Measurements from ENCODE around the gene WSB1. TPM values are rescaled to one million over a fixed set of nuclear protein-coding genes. Genes with fewer than 3 reads are reported as not detected.
"Not testable (repeated sequence)": the region's sequence is repeated elsewhere in the genome, so short reads cannot be mapped to it uniquely, and the experiment has no call there.

WSB1 gene, protein sequence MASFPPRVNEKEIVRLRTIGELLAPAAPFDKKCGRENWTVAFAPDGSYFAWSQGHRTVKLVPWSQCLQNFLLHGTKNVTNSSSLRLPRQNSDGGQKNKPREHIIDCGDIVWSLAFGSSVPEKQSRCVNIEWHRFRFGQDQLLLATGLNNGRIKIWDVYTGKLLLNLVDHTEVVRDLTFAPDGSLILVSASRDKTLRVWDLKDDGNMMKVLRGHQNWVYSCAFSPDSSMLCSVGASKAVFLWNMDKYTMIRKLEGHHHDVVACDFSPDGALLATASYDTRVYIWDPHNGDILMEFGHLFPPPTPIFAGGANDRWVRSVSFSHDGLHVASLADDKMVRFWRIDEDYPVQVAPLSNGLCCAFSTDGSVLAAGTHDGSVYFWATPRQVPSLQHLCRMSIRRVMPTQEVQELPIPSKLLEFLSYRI
- total RNA-seq = 47.1 TPM
- long read RNA-seq, full-length matches to known transcripts = 22 of 37 reads
- long read RNA-seq, partial matches to known transcripts = 8 of 37 reads
- long read RNA-seq, other reads (novel, unspliced or antisense) = 7 of 37 reads

DNA sequence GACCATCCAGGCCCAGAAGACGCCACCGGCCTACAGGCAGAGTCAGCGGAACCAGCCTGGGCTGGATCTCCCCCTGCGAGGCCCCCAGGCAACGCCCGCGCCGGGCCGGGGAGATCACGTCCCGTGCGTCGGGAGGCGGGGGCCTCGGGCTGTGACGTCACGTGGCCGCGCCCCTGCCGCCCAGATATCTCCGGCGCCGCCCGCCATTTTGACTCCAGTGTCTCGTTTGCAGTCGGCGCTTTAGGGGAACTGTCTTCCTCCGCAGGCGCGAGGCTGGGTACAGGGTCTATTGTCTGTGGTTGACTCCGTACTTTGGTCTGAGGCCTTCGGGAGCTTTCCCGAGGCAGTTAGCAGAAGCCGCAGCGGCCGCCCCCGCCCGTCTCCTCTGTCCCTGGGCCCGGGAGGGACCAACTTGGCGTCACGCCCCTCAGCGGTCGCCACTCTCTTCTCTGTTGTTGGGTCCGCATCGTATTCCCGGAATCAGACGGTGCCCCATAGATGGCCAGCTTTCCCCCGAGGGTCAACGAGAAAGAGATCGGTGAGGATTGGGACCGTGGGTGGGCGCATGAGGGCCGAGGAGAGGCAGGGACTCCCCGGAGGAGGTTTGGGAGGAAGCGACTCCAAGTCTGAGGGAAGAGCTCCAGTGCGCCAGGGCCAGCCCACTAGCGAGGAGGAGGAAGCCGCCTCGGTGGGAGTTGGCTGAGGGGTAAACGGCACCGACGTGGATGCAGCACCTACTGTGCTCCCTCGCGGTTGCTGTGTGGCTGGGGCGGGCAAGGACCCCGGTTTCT is at the start of gene WSB1:
Gene WSB1 (plus strand): TSS at position 217 of the 791 bp plus-strand sequence. CDS start 282 bp downstream, at position 499.
- ATAC-seq (ENCODE audit: poor library complexity) (peak; percentile 97), DNase-seq (peak; percentile 97)
- intact Hi-C loops (cut with DNase I) = loop anchor here (2.0 kb wide), 1 partner anchor 39 kb away; no protein-coding TSS in a partner anchor

DNA sequence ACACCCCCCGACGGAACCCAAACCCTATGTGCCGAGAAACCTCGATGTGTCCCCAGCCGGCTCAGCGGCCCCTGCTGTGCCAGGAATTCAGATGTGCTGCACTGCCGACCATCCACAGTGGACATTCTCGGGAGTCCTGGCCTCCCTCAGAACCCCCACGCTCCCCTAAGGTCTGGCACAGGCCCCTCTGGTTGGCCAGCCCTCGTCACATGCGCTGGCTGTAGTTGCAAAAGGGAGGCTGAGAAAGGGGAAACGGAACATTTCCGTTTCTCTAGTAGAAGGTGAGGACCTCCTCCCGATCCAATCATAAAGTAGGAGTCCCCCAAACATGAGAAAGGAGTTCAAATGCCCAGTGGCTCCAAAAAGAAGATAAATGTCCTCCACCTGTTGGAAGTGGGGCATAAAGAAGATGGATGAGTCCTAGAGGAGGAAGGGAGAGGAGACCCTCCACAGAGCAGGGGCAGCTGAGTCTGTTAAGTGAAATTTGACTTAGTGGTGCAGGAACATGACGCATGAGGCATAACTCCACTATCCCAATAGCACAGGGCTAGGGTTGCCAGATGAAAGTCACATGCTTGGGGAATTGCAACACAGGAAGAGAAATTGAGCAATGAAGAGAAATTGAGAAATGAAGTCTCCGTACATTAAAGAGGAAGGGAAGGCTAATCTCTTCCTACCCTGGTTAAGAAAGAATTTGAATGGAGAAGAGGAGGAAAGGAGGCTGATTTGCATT is 49.3 kb upstream of the WSB1 start:
- DNase-seq = peak; percentile 82
- peak; percentile 84 for ATAC-seq (ENCODE audit: poor library complexity)
- intact Hi-C loops (cut with DNase I) = loop anchor here (5.0 kb wide), 2 partner anchors 88 to 98 kb away; no protein-coding TSS in a partner anchor

DNA sequence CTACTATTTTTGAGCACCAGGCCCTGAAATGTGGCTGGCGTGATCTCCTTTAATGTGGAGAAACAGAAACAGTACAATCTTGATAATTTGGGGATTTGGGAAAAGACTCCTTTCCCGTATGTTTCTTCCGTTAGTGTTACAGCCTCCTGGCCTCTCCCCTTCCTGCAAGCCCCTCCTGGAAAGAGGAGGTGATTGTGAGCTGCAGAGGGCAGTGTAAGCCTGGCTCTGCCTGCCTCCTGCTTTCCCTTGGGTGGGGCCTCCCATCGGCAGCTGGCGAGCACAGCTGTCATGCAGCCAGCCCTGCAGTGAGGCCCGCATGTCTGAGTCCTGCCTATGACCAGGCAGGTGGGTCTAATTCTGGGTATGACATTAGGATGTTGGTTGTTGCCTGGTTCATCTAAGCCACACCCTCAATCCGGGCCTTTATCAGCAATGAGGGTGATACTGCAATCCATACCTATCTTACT is 48.7 kb upstream of the WSB1 start:
- ATAC-seq (ENCODE audit: poor library complexity) = peak; percentile 89
- DNase-seq = peak; percentile 93

DNA sequence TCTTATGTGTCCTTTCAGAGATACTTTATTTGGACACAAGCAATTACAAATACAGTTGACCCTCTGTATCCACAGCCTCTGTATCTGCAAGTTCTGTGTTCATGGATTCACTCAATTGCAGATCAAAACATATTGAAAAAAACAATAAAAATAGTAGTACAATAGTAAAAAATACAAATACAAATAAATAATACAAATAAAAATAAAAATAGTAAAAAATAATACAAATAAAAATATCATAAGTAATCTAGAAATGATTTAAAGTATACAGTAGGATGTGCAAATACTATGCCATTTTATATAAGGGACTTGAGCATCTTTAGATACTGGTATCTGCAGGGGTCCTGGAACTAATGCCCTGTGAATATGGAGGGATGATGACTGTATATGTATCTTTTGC is 47.4 kb upstream of the WSB1 start:
- intact Hi-C loops (cut with DNase I) = loop anchor here (5.0 kb wide), 1 partner anchor 86 kb away; no protein-coding TSS in a partner anchor
- ATAC-seq (ENCODE audit: poor library complexity) = no peak
- DNase-seq = no peak

More for the DNA sequence above, 48.7 kb upstream of the WSB1 start:
- intact Hi-C loops (cut with DNase I) = loop anchor here (5.0 kb wide), 1 partner anchor 87 kb away; no protein-coding TSS in a partner anchor

DNA sequence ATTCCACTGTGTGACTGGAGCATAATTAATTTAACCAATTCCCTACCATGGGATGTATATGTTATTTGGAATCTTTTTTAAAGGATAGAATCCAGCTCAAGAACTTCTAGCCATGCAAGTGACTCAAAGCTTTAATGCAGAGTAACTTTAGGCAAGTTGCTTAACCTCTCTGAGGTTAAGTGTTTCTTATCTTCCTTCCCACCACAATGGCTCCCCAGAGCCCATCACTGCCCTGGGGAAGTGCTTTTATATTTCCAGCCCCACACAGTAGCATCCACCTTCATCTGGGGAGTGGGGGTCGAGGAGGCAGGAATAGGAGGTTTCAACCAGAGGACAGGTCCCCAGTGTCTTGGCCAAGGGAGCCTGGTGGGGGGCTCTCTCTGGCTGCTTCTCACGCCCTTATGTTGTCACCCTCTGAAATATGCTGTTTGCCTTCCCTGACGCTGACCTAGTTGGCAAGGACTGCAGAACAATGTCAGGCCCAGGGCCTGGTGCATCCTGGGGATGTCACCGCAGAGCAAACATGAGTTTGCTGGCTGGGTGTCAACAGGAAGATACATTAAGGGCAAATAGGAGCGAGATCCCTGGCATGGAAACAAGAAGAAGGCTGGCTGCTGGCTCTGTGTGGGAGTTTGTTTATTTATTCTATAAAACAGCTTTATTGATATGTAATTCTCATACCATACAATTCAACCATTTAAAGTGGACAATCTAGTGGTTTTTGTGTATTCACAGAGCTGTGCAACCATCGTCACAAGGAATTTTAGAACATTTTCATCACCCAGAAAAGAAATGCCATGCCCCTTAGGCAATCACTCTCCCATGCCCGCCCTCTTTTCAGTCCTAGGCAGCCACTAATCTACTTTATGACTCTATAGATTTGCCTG is 46.6 kb upstream of the WSB1 start:
- peak; percentile 73 for DNase-seq
- ATAC-seq (ENCODE audit: poor library complexity) = peak; percentile 42
- intact Hi-C loops (cut with DNase I) = loop anchor here (5.0 kb wide), 1 partner anchor 85 kb away; no protein-coding TSS in a partner anchor

DNA sequence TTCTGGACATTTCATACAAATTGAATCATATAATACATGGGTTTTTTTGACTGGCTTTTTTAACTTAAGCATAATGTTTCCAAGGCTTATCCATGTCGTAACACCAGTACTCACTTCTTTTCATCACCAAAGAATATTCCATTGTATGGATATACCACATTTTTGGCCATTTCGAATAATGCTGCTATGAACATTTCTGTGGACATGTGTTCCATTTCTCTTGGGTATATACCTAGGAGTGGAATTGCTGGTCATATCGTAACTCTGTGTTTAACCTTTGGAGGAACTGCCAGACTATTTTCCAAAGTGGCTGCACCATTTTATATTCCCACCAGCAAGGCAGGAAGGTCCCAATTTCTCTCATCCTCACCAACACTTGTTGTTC is 46.0 kb upstream of the WSB1 start:
- ATAC-seq (ENCODE audit: poor library complexity) (no peak), DNase-seq (no peak)
- intact Hi-C loops (cut with DNase I) = loop anchor here (5.0 kb wide), 1 partner anchor 84 kb away; no protein-coding TSS in a partner anchor

DNA sequence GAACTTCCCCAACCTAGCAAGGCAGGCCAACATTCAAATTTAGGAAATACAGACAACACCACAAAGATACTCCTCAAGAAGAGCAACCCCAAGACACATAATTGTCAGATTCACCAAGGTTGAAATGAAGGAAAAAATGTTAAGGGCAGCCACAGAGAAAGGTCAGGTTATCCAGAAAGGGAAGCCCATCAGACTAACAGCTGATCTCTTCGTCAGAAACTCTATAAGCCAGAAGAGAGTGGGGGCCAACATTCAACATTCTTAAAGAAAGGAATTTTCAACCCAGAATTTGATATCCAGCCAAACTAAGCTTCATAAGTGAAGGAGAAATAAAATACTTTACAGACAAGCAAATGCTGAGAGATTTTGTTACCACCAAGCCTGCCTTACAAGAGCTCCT is 43.1 kb upstream of the WSB1 start:
- ATAC-seq (ENCODE audit: poor library complexity); intact Hi-C loops (cut with DNase I): not testable (repeated sequence)

DNA sequence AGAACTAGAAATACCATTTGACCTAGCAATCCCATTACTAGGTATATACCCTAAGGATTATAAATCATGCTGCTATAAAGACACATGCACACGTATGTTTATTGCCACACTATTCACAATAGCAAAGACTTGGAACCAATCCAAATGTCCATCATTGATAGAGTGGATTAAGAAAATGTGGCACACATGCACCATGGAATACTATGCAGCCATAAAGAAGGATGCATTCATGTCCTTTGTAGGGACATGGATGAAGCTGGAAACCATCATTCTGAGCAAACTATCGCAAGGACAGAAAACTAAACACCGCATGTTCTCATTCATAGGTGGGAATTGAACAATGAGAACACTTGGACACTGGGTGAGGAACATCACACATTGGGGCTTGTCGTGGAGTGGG is 39.1 kb upstream of the WSB1 start:
- DNase-seq; intact Hi-C loops (cut with DNase I); ATAC-seq (ENCODE audit: poor library complexity): not testable (repeated sequence)

More for the DNA sequence above, 43.1 kb upstream of the WSB1 start:
- not testable (repeated sequence) for DNase-seq

DNA sequence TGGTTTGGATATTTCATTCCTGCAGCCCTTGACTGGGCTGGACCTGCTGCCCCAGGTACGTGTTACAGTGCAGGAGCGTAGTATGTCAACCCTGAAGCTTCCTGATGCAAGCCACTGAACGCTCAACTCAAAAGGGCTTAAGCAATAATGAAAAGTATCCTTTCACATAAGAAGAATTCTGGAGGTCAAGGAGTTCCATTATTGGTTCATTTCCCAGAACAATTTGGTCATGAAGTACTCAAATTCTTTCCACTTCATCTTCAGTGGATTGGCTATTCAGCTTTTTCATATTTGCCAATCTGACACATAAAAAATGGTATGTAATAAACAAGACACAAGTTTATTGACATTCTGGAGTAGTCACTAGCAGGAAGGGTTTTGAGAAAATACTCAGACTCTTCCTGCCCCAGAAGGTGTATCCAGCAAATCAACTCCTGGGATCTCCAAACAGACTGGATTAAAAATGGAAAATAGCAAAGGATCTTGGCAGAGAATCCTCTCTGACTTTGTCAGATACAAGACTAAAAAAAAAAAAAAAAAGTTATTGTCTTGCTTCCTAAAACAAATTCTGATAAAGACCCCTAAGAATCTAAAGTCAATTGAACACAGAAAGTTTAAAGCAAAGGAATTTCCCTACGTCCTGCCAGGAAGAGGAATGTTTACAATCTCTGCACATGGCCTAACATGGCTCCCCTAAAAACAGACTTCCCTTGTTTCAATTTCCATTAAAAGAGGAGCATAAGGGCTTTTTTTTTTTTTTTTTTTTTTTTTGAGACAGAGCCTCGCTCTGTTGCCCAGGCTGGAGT is 37.5 kb upstream of the WSB1 start:
- DNase-seq (no peak), ATAC-seq (ENCODE audit: poor library complexity) (no peak)
- intact Hi-C loops (cut with DNase I) = no loop called here

DNA sequence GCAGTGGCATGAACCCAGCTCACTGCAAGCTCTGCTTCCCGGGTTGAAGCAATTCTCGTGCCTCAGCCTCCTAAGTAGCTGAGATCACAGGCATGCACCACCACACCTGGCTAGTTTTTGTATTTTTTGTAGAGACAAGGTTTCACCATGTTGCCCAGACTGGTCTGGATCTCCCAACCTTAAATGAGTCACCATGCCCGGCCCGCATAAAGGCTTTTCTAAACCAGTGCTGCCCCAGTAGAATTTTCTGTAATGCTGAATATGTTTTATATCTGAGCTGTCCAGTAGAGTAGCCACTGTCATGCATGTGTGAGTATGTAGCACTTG is 36.9 kb upstream of the WSB1 start:
- intact Hi-C loops (cut with DNase I) = no loop called here
- DNase-seq = no peak
- no peak for ATAC-seq (ENCODE audit: poor library complexity)

DNA sequence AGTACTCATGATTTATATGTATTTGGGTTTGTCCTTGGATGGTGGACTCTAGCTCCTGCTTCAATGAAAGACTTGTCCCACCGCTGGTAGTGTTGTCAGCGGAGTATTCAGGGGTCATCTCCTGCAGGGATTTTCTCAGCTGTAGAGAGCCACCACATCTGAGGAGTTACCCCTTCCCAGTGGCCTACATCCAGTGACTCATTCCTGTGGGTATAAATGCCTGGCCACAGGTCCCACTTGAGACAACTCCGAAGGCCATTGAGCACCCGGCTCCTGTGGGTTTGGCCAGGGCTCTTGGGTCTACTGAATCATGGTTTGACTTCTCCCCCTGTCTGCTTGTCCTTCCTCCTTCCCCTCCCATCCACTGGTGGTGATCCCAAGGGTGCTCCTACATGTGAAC is 34.6 kb upstream of the WSB1 start:
- no peak for DNase-seq
- intact Hi-C loops (cut with DNase I) = no loop called here
- ATAC-seq (ENCODE audit: poor library complexity) = no peak

DNA sequence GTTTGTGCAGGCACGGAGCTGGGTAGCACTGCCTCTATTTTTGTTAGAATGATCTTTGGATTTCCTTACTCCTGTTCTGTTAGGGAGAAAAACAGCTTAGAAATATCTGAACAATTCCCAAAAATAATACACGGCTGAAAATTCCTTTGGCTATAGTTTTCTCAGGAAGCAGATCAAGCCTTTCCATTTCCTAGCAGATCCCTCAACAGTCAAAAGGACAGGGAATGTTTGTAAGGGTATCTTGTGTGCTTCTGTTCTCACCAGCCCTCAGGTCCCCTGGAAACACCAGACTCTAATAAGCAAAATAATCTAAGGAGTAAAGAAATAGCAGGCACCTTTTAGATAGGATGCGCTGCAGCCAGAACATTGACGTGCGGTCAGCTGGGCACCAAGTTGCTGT is 30.5 kb upstream of the WSB1 start:
- intact Hi-C loops (cut with DNase I) = no loop called here
- ATAC-seq (ENCODE audit: poor library complexity) (no peak), DNase-seq (no peak)

DNA sequence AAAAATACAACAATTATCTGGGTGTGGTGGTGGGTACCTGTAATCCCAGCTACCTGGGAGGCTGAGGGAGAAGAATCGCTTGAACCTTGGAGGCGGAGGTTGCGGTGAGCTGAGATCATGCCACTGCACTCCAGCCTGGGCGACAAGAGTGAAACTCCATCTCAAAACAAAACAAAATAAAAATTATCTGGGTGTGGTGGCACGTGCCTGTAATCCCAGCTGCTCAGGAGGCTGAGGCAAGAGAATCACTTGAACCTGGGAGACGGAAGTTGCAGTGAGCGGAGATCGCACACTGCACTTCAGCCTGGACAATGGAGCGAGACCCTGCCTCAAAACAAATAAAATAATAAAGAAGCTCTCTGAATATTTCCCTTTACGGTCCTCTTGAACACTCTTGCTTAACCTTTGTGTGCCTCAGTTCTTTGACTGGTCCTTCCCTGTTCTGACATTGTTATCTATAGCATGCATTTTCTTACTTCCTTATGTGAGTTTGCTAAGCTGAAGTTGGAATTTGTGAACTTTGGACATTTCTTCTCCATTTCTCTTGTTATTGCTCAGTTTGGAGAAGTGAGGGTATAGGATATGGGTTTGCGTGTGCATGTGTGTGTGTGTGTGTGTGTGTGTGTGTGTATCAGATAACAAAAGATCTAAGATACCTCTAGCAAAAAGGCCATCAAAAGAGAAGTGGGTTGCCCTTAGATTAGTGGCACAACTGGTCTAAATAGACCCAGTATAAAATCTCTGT is 29.7 kb upstream of the WSB1 start:
- DNase-seq = no peak
- no peak for ATAC-seq (ENCODE audit: poor library complexity)
- intact Hi-C loops (cut with DNase I) = no loop called here

DNA sequence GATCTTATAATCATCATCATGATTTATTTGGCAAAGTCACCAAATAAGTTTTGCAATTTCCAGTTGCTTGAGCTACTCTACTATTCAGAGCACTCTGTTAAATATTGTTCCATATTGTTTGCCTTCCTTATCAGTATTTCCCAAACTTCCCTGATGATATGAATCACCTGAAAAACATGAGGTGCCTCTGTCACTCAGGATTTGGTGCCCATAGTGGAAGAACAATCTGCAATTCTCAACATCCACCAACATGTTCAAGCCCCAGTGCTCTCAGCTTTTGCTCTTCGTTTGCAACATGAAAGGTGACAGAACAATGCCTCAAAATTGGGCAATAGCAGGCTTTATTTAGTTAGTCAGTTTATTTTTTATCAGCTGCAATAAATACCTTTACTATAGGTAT is 28.6 kb upstream of the WSB1 start:
- no peak for ATAC-seq (ENCODE audit: poor library complexity)

DNA sequence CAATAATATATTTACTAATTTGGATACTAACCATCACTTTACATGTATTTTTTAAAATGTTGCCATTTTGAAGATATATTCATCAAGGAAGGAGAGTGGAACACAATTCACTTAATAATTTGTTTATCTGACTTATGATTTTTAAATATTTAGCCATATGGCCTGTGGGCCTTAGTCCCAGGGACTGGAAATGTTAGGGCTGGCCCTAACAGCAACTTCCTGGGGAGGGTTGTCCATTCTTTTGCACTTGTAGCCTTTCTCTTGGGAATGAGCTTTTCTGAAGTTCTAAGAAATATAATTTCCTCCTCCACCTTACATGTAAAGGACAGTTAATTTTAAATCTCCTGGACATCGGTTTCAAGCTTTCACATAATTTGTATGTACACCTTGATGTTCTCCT is 27.7 kb upstream of the WSB1 start:
- ATAC-seq (ENCODE audit: poor library complexity) (no peak), DNase-seq (no peak)
- intact Hi-C loops (cut with DNase I) = no loop called here

More for the DNA sequence above, 28.6 kb upstream of the WSB1 start:
- intact Hi-C loops (cut with DNase I) = no loop called here
- DNase-seq = no peak

DNA sequence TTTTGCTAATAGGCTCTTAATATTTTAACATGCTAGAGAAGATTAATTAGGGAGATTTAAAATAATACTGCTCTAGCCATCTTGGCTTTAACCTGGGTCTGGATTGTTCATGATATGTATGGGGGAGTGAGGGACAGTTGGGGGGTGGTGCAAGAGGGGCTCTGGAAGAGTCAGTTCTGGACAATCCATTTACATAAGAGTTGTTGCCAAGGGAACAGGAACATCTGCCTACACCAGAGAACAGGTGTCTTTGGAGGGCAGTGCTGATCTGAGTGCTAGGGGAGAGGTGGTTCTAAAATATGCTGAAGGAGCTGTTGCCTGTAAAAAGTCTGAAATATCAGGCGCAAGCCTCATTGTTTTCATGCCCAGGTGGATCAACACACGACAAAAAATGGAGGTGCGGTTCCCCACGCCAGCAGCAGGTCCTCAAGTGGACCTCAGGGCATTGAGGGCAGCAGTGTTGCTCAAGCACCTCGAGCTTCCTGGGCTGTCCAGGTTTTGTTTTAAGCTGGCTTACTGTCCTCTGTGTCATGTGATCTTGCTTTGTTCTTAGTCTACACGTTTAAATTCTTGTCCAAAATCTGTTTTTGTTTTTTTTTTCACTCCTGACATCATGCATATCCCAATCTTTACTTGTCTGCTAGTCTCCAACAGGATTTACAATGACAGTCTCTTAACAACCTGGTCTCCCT is 25.4 kb upstream of the WSB1 start:
- no peak for DNase-seq
- no peak for ATAC-seq (ENCODE audit: poor library complexity)
- intact Hi-C loops (cut with DNase I) = no loop called here
